NCI-H187 treated with DMSO at 0.1 percent for 48 hours (cell line): ENCODE measurements around the gene CLCC1.

Experiments
- DNase-seq: peaks from one replicate; lab custom pipeline; 2025; lab: John Stamatoyannopoulos, UW

Gene CLCC1

GRCh38 chr1:108916788-108917187, 46.5 kb downstream of the CLCC1 start:
- DNase-seq: no peak
